ENCODE measurements around the gene ITGA2B. TPM values are rescaled to one million over a fixed set of nuclear protein-coding genes. Genes with fewer than 3 reads are reported as not detected.
A peak's percentile ranks its signal among the peaks of the same experiment; 100 is the strongest.

Gene ITGA2B
- total and polyA plus RNA-seq, 7 experiments from 2014 or later = 0.43 to 19.7 (median 0.67) TPM; not detected in 2

GRCh38 chr17:44359006-44359405 is 30.4 kb downstream of the ITGA2B start:
- Histone ChIP-seq H3K9me3 (ENCODE audit: control insufficient read depth in 2 of 3, low read length in 3 of 3) (no peaks in the 10 kb centered on the region), H3K4me3 (ENCODE audit: low read length) (no peak overlapping the region), H3K27me3 (ENCODE audit: control insufficient read depth in 2 of 2, insufficient read depth in 2 of 2, low read length in 2 of 2) (no peaks in the 10 kb centered on the region), H3K4me1 (ENCODE audit: control insufficient read depth in 2 of 2, insufficient read depth in 2 of 2, low read length in 2 of 2) (no peaks in the 10 kb centered on the region), H3K36me3 (ENCODE audit: control insufficient read depth in 2 of 3, insufficient read depth in 3 of 3, low read length in 3 of 3) (no peaks in the 10 kb centered on the region), H3K27ac (ENCODE audit: low read depth, low read length) (no peak overlapping the region)
- peaks cover 0 to 40% (median 0%) of the 10 kb centered on the region in 5 donors for H3K27me3 Mint-ChIP-seq
- H3K9me3 Mint-ChIP-seq = no peaks in the 10 kb centered on the region
- no peak overlapping the region for H3K4me3 Mint-ChIP-seq
- H3K36me3 Mint-ChIP-seq = no peaks in the 10 kb centered on the region
- peaks cover 7 to 10% (median 8%) of the 10 kb centered on the region in 7 donors for H3K4me1 Mint-ChIP-seq
- peak overlapping the region in 3 of 9 donors; percentile 8 to 52 (median 12) for H3K27ac Mint-ChIP-seq
- no peak for ATAC-seq
- no peak for DNase-seq
- POLR2A ChIA-PET = no interaction called here
- CTCF ChIA-PET = interaction anchor here (0.5 to 1.2 kb wide), 2 partner anchors 14 to 98 kb away, joined by 3 to 4 read pairs; partner anchors contain the start of gene GRN
- intact Hi-C loops (cut with micrococcal nuclease) = no loop called here

GRCh38 chr17:44358066-44358465 is 31.4 kb downstream of the ITGA2B start:
- Histone ChIP-seq H3K27me3 (ENCODE audit: control insufficient read depth in 2 of 2, insufficient read depth in 2 of 2, low read length in 2 of 2) (no peaks in the 10 kb centered on the region), H3K4me3 (ENCODE audit: low read length) (no peak overlapping the region), H3K4me1 (ENCODE audit: control insufficient read depth in 2 of 2, insufficient read depth in 2 of 2, low read length in 2 of 2) (no peaks in the 10 kb centered on the region), H3K27ac (ENCODE audit: low read depth, low read length) (no peak overlapping the region), H3K36me3 (ENCODE audit: control insufficient read depth in 2 of 3, insufficient read depth in 3 of 3, low read length in 3 of 3) (no peaks in the 10 kb centered on the region), H3K9me3 (ENCODE audit: control insufficient read depth in 2 of 3, low read length in 3 of 3) (no peaks in the 10 kb centered on the region)
- POLR2A ChIA-PET = interaction anchor here (0.6 kb wide), 1 partner anchor 673 kb away, joined by 3 read pairs; no protein-coding TSS in a partner anchor
- Mint-ChIP-seq H3K9me3 (no peaks in the 10 kb centered on the region), H3K4me3 (no peak overlapping the region), H3K36me3 (peaks cover 0 to under 1% (median 0%) of the 10 kb centered on the region in 5 donors), H3K4me1 (peaks cover 5 to 9% (median 8%) of the 10 kb centered on the region in 7 donors), H3K27me3 (peaks cover 0 to 37% (median 0%) of the 10 kb centered on the region in 5 donors), H3K27ac (no peak overlapping the region)
- DNase-seq (no peak), ATAC-seq (no peak)
- CTCF ChIA-PET = interaction anchor here (1.1 to 1.2 kb wide), 2 partner anchors 9 to 13 kb away, joined by 3 to 4 read pairs; partner anchors contain the start of gene GRN
- intact Hi-C loops (cut with micrococcal nuclease) = no loop called here

GRCh38 chr17:44356241-44356640 is 33.2 kb downstream of the ITGA2B start:
- DNase-seq = no peak
- Mint-ChIP-seq H3K4me3 (peak overlapping the region in 1 of 10 donors; percentile 71), H3K36me3 (peaks cover 0 to 4% (median 0%) of the 10 kb centered on the region in 5 donors), H3K27me3 (peaks cover 0 to 25% (median 0%) of the 10 kb centered on the region in 5 donors), H3K27ac (no peak overlapping the region), H3K9me3 (no peaks in the 10 kb centered on the region), H3K4me1 (peaks cover 5 to 12% (median 9%) of the 10 kb centered on the region in 7 donors)
- Histone ChIP-seq H3K9me3 (ENCODE audit: control insufficient read depth in 2 of 3, low read length in 3 of 3) (no peaks in the 10 kb centered on the region), H3K4me1 (ENCODE audit: control insufficient read depth in 2 of 2, insufficient read depth in 2 of 2, low read length in 2 of 2) (no peaks in the 10 kb centered on the region), H3K36me3 (ENCODE audit: control insufficient read depth in 2 of 3, insufficient read depth in 3 of 3, low read length in 3 of 3) (peaks cover 0 to 13% (median 0%) of the 10 kb centered on the region in 3 experiments), H3K27me3 (ENCODE audit: control insufficient read depth in 2 of 2, insufficient read depth in 2 of 2, low read length in 2 of 2) (no peaks in the 10 kb centered on the region), H3K4me3 (ENCODE audit: low read length) (no peak overlapping the region), H3K27ac (ENCODE audit: low read depth, low read length) (no peak overlapping the region)
- ATAC-seq = no peak
- ChIA-PET CTCF (interaction anchor here (0.8 to 1.4 kb wide), 2 partner anchors 9 to 11 kb away, joined by 3 to 6 read pairs; partner anchors contain the start of gene GRN), POLR2A (no interaction called here)
- intact Hi-C loops (cut with micrococcal nuclease) = no loop called here

GRCh38 chr17:44355642-44356099 is 33.8 kb downstream of the ITGA2B start:
- Mint-ChIP-seq H3K4me1 (peaks cover 5 to 12% (median 9%) of the 10 kb centered on the region in 7 donors), H3K9me3 (no peaks in the 10 kb centered on the region), H3K4me3 (peak overlapping the region in 6 of 10 donors; percentile 21 to 74 (median 46)), H3K36me3 (peaks cover 0 to 4% (median 0%) of the 10 kb centered on the region in 5 donors), H3K27ac (no peak overlapping the region), H3K27me3 (peaks cover 0 to 20% (median 0%) of the 10 kb centered on the region in 5 donors)
- Histone ChIP-seq H3K36me3 (ENCODE audit: control insufficient read depth in 2 of 3, insufficient read depth in 3 of 3, low read length in 3 of 3) (peaks cover 0 to 13% (median 0%) of the 10 kb centered on the region in 3 experiments), H3K27me3 (ENCODE audit: control insufficient read depth in 2 of 2, insufficient read depth in 2 of 2, low read length in 2 of 2) (no peaks in the 10 kb centered on the region), H3K9me3 (ENCODE audit: control insufficient read depth in 2 of 3, low read length in 3 of 3) (no peaks in the 10 kb centered on the region), H3K27ac (ENCODE audit: low read depth, low read length) (no peak overlapping the region), H3K4me1 (ENCODE audit: control insufficient read depth in 2 of 2, insufficient read depth in 2 of 2, low read length in 2 of 2) (no peaks in the 10 kb centered on the region), H3K4me3 (ENCODE audit: low read length) (no peak overlapping the region)
- POLR2A ChIA-PET = no interaction called here
- DNase-seq (no peak), ATAC-seq (no peak)
- CTCF ChIA-PET = interaction anchor here (0.7 to 1.3 kb wide), 2 partner anchors 10 to 153 kb away, joined by 3 to 4 read pairs; no protein-coding TSS in a partner anchor
- intact Hi-C loops (cut with micrococcal nuclease) = loop anchor here in 1 of 2 donors (2.0 kb wide), 1 partner anchor 47 kb away; the partner anchor contains the start of gene RUNDC3A

GRCh38 chr17:44354582-44355561 is 34.6 kb downstream of the ITGA2B start:
- CTCF ChIA-PET = interaction anchor here (0.7 to 1.3 kb wide), 4 partner anchors 8 to 153 kb away, joined by 3 to 4 read pairs (median 4); partner anchors contain the start of gene FAM171A2
- ATAC-seq = peak; percentile 54

More at GRCh38 chr17:44354582-44355561, 34.6 kb downstream of the ITGA2B start:
- H3K4me3 ChIP-seq (ENCODE audit: low read length) = no peak overlapping the region
- Mint-ChIP-seq H3K4me3 (peak overlapping the region; percentile 27 to 80 (median 66)), H3K27me3 (peaks cover 0 to 13% (median 0%) of the 10 kb centered on the region in 5 donors), H3K4me1 (peaks cover 5 to 12% (median 9%) of the 10 kb centered on the region in 7 donors), H3K36me3 (peaks cover 0 to 4% (median 0%) of the 10 kb centered on the region in 5 donors), H3K9me3 (no peaks in the 10 kb centered on the region), H3K27ac (peak overlapping the region in 1 of 9 donors; percentile 34)
- H3K27me3 ChIP-seq (ENCODE audit: control insufficient read depth in 2 of 2, insufficient read depth in 2 of 2, low read length in 2 of 2) = no peaks in the 10 kb centered on the region
- H3K9me3 ChIP-seq (ENCODE audit: control insufficient read depth in 2 of 3, low read length in 3 of 3) = no peaks in the 10 kb centered on the region
- POLR2A ChIA-PET = interaction anchor here (1.3 to 1.8 kb wide), 3 partner anchors 9 to 138 kb away, joined by 4 to 7 read pairs (median 7); partner anchors contain the start of gene GRN
- intact Hi-C loops (cut with micrococcal nuclease) = loop anchor here in 1 of 2 donors (1.0 to 2.0 kb wide), 2 partner anchors 8 to 46 kb away; partner anchors contain the start of genes FAM171A2 and RUNDC3A
- H3K4me1 ChIP-seq (ENCODE audit: control insufficient read depth in 2 of 2, insufficient read depth in 2 of 2, low read length in 2 of 2) = no peaks in the 10 kb centered on the region
- no peak overlapping the region for H3K27ac ChIP-seq (ENCODE audit: low read depth, low read length)
- DNase-seq = peak in 7 of 9 donors; percentile 39 to 62 (median 50)
- H3K36me3 ChIP-seq (ENCODE audit: control insufficient read depth in 2 of 3, insufficient read depth in 3 of 3, low read length in 3 of 3) = peaks cover 0 to 13% (median 0%) of the 10 kb centered on the region in 3 experiments
